ENCODE measurements around the gene LRRC37A. TPM values are rescaled to one million over a fixed set of nuclear protein-coding genes. Genes with fewer than 3 reads are reported as not detected.

Gene LRRC37A
- 0.65 and 1.1 TPM in 2 replicates for total RNA-seq

DNA sequence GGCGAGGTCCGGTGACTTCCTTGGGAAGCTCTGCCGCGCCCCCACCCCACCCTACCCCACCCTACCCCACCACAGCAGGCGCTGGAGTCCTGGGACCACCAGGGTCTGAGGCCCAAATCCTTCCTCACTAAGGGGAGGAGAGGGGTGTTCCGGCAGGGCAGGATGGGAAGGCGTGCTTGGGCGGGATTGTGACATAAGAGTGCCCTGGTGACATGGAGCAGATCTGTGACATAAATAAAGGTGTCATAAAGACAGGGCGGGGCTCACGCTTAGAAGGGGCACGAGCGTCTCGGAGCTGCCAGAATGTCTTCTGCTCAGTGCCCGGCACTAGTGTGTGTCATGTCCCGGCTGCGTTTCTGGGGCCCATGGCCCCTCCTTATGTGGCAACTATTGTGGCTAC is at the start of gene LRRC37A:
TSS of gene LRRC37A (plus strand) at position 301 of the 400 bp plus-strand sequence. CDS start at position 304, 3 bp downstream.

DNA sequence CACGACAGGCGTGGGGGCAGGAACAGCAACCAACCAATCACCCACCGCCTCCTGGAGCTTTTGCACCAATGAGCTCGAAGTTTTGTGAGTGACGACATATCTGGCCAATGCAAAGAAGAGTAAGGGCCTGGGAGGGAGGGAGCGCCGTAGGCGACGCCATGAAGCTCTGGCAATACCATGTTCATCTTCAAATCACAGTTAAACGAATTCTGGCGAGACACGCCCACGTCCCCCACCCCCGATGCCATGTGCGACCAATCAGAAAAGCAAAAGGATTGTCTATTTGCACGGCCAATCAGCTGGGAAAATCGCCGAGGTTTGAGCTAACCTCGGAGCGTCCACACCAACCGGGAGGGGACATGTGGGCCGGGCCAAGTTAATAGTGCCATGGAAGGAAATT is 66.8 kb downstream of the LRRC37A start, which contains the start of gene ARL17B:
TSS of gene ARL17B (minus strand) at position 12 of the 400 bp plus-strand sequence. CDS start 3,369 bp downstream, outside the sequence.

Other genes with a start within 250 kb of the LRRC37A start
- gene KANSL1, start 101.7 kb upstream of the LRRC37A start, total RNA-seq = 22.8 and 30.8 TPM in 2 replicates
- gene ARL17B, start 66.6 kb downstream of the LRRC37A start, total RNA-seq = 8.0 and 13.9 TPM in 2 replicates
- 2.8 and 3.4 TPM in 2 replicates for gene LRRC37A2, start 217.3 kb downstream of the LRRC37A start, total RNA-seq

All from hair follicular keratinocyte (primary cell).